ENCODE measurements around the gene ACAT1. TPM values are rescaled to one million over a fixed set of nuclear protein-coding genes. Genes with fewer than 3 reads are reported as not detected.

The ACAT1 gene
- total and polyA plus RNA-seq, 10 of the 15 experiments (the other 5 are each of a cell fraction or from before 2014, with no cell fraction given): 57.1 to 139 (median 91.2) TPM

DNA sequence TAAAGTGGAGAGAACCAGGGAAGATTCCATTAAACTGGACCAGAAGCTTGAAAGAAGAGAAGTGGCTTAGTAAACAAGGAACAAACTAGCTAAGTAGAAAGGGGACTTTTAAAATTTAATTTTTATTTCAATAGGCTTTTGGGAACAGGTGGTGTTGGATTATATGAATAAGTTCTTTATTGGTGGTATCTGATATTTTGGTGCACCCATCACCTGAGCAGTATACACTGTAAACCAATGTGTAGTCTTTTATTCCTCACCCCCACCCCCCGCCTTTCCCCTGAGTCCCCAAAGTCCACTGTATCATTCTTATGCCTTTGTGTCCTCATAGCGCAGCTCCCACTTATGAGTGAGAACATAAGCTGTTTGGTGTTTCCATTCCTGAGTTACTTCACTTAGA lies 7.4 kb downstream of the ACAT1 start (continued):
- no peak for TF ChIP-seq NR2C1 (IDR thresholded peaks at IDR 0.05)
- TF ChIP-seq PML (IDR thresholded peaks at IDR 0.05; ENCODE audit: low read length): no peak
- TF ChIP-seq BMI1 (IDR thresholded peaks at IDR 0.05; ENCODE audit: borderline replicate concordance): no peak
- TF ChIP-seq STAT3 (IDR thresholded peaks at IDR 0.05; ENCODE audit: low read depth, low read length): no peak
- no peak for TF ChIP-seq MTA3 (IDR thresholded peaks at IDR 0.05; ENCODE audit: borderline replicate concordance, low read length)
- no peak for TF ChIP-seq YBX1 (IDR thresholded peaks at IDR 0.05)
- no peak for TF ChIP-seq BCL3 (IDR thresholded peaks at IDR 0.05; ENCODE audit: borderline replicate concordance, insufficient read depth, low read depth, low read length, poor library complexity, severe bottlenecking)
- no peak for TF ChIP-seq IRF4 (IDR thresholded peaks at IDR 0.05; ENCODE audit: low read depth, low read length)

DNA sequence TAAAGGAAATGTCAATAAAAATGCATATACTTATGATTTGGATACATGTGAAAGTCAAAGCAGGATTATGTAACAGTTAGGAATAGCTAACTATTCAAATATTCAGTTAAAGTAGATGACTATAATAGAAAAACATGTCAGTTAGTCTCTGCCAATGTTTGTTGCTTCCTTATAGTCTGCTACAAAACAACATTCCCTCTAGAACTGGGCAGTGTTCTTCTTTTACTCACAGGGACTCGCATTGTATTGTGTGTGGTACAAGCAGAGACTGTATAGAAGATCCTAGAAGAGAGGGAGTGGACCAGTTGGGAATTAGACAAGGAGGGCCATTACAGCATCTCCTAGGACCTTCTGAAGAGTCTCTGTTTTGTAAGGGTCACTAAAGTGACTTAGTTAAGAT lies 10.6 kb downstream of the ACAT1 start:
- ATAC-seq (no peak), FAIRE-seq (no peak), DNase-seq (ENCODE audit: low read depth, low spot score) (no peak)
- peaks cover 0 to 2% of the 10 kb centered on the region in 2 experiments; a peak in 3 of 4 replicates for H3K36me3 ChIP-seq (ENCODE audit: control insufficient read depth in 2 of 2, insufficient read depth in 2 of 2, low read length in 1 of 2)
- no peaks in the 10 kb centered on the region; the same call in 1 of the 2 replicates for H3K79me2 ChIP-seq (ENCODE audit: control insufficient read depth, insufficient read depth, low read length)
- CTCF ChIA-PET: no interaction called here
- H3K4me2 ChIP-seq (ENCODE audit: control insufficient read depth, insufficient read depth): no peak overlapping the region
- H3K9me3 ChIP-seq (replicated peaks; ENCODE audit: control insufficient read depth, insufficient read depth, low read length): no peaks in the 10 kb centered on the region
- SMC1A ChIA-PET (ENCODE audit: uncharacterized antibody, unreplicated experiment): interaction anchor here (1.3 kb wide), 1 partner anchor 82 kb away, joined by 3 read pairs; no protein-coding TSS in a partner anchor
- POLR2A ChIA-PET: interaction anchor here (0.6 kb wide), 2 partner anchors 92 to 838 kb away, joined by 4 to 9 read pairs; no protein-coding TSS in a partner anchor
- H2AFZ ChIP-seq (ENCODE audit: control insufficient read depth, low read depth, low read length): no peak overlapping the region
- no peak overlapping the region for H3K4me3 ChIP-seq
- H3K27me3 ChIP-seq (replicated peaks in 1 of 2; ENCODE audit: control insufficient read depth in 2 of 2, insufficient read depth in 2 of 2, low read length in 1 of 2): no peaks in the 10 kb centered on the region
- H3K27ac ChIP-seq (ENCODE audit: control insufficient read depth, insufficient read depth): no peak overlapping the region
- WGBS (ENCODE audit: insufficient coverage, insufficient replicate concordance, low lambda C conversion rate, missing lambda C conversion rate): 100% methylated on average over 1 of the region's 1 CpG
- intact Hi-C loops (cut with micrococcal nuclease; ENCODE audit: unreplicated experiment): no loop called here
- in situ Hi-C loops (cut with MboI): no loop called here
- BruUV-seq (replicated peaks): no TSS peak
- H3K4me1 ChIP-seq (ENCODE audit: control insufficient read depth, insufficient read depth, low read length): no peaks in the 10 kb centered on the region
- RAD21 ChIA-PET (ENCODE audit: unreplicated experiment): no interaction called here
- H3K9ac ChIP-seq (ENCODE audit: control insufficient read depth, insufficient read depth, low read length): no peak overlapping the region
- H4K20me1 ChIP-seq (ENCODE audit: control insufficient read depth, insufficient read depth): no peaks in the 10 kb centered on the region
- TF ChIP-seq SREBF2 (IDR thresholded peaks at IDR 0.05; ENCODE audit: low read length): no peak
- TF ChIP-seq, protein P1, sequence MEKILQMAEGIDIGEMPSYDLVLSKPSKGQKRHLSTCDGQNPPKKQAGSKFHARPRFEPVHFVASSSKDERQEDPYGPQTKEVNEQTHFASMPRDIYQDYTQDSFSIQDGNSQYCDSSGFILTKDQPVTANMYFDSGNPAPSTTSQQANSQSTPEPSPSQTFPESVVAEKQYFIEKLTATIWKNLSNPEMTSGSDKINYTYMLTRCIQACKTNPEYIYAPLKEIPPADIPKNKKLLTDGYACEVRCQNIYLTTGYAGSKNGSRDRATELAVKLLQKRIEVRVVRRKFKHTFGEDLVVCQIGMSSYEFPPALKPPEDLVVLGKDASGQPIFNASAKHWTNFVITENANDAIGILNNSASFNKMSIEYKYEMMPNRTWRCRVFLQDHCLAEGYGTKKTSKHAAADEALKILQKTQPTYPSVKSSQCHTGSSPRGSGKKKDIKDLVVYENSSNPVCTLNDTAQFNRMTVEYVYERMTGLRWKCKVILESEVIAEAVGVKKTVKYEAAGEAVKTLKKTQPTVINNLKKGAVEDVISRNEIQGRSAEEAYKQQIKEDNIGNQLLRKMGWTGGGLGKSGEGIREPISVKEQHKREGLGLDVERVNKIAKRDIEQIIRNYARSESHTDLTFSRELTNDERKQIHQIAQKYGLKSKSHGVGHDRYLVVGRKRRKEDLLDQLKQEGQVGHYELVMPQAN (conservative IDR thresholded peaks at IDR 0.05): no peak
- TF ChIP-seq SP1 (IDR thresholded peaks at IDR 0.05; ENCODE audit: low read depth, low read length): no peak
- TF ChIP-seq, protein P2, sequence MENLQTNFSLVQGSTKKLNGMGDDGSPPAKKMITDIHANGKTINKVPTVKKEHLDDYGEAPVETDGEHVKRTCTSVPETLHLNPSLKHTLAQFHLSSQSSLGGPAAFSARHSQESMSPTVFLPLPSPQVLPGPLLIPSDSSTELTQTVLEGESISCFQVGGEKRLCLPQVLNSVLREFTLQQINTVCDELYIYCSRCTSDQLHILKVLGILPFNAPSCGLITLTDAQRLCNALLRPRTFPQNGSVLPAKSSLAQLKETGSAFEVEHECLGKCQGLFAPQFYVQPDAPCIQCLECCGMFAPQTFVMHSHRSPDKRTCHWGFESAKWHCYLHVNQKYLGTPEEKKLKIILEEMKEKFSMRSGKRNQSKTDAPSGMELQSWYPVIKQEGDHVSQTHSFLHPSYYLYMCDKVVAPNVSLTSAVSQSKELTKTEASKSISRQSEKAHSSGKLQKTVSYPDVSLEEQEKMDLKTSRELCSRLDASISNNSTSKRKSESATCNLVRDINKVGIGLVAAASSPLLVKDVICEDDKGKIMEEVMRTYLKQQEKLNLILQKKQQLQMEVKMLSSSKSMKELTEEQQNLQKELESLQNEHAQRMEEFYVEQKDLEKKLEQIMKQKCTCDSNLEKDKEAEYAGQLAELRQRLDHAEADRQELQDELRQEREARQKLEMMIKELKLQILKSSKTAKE (IDR thresholded peaks at IDR 0.05; ENCODE audit: low read depth, poor library complexity, severe bottlenecking): no peak
- TF ChIP-seq, protein P3, sequence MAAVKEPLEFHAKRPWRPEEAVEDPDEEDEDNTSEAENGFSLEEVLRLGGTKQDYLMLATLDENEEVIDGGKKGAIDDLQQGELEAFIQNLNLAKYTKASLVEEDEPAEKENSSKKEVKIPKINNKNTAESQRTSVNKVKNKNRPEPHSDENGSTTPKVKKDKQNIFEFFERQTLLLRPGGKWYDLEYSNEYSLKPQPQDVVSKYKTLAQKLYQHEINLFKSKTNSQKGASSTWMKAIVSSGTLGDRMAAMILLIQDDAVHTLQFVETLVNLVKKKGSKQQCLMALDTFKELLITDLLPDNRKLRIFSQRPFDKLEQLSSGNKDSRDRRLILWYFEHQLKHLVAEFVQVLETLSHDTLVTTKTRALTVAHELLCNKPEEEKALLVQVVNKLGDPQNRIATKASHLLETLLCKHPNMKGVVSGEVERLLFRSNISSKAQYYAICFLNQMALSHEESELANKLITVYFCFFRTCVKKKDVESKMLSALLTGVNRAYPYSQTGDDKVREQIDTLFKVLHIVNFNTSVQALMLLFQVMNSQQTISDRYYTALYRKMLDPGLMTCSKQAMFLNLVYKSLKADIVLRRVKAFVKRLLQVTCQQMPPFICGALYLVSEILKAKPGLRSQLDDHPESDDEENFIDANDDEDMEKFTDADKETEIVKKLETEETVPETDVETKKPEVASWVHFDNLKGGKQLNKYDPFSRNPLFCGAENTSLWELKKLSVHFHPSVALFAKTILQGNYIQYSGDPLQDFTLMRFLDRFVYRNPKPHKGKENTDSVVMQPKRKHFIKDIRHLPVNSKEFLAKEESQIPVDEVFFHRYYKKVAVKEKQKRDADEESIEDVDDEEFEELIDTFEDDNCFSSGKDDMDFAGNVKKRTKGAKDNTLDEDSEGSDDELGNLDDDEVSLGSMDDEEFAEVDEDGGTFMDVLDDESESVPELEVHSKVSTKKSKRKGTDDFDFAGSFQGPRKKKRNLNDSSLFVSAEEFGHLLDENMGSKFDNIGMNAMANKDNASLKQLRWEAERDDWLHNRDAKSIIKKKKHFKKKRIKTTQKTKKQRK (IDR thresholded peaks at IDR 0.05; ENCODE audit: low read depth, low read length): no peak
- TF ChIP-seq NFYA (IDR thresholded peaks at IDR 0.05; ENCODE audit: borderline replicate concordance, low read depth, low read length): no peak
- TF ChIP-seq NFYB (IDR thresholded peaks at IDR 0.05; ENCODE audit: insufficient read depth, low read depth, low read length): no peak
- TF ChIP-seq BRCA1 (IDR thresholded peaks at IDR 0.05; ENCODE audit: low read depth, low read length): no peak
